ENCODE measurements around the gene ZNF296.

The ZNF296 gene

DNA sequence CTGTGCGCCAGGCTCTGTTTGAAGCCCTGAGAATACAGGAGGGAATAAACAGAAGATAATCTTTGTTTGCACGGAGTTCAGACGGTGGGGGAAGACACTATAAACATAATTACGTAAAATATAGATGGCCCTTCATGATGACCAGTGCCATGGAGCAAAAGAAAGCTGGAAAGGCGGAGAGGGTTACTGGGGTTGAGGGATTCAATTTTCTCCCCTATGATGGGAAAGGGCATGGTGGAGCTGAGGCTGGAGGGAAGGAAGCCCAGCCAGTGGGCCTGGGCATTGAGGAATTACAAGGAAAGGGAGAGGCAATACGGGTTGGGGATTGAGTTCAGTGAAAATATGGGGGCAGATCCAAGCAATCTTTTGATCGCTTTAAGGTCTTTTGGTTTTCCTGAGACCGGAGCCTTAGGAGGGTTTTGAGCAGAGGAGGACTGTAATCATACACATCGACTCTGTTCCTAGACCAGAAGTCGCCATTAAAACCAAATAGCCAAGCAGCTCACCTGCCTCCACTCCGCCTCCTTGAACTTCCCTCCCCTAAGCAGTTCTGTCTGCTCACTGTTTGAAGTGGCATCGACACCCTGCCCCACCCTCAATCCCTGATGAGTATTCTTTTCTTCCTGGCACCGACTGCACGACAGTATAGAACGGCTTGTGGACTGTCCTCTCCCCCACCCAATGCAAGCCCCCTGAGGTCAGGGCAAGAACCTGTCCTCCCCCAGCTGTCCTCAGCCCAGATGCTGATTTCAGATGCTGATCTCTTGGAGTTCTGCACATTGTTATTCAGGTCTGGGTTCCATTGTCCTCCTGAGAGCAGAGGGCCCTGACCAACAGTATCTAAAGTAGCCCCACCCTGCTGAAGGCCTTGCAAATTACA, 813 bp upstream of the ZNF296 start:
- Histone ChIP-seq H3F3A (ENCODE audit: insufficient read depth) (peaks cover 29% of the 10 kb centered on the region), H3K27ac (ENCODE audit: low read depth, low read length) (peak overlapping the region; percentile 96), H3K9me2 (replicated peaks; ENCODE audit: insufficient read depth, low read length) (no peaks in the 10 kb centered on the region), H3K27me3 (ENCODE audit: low read length) (no peaks in the 10 kb centered on the region), H4K20me1 (ENCODE audit: low read depth, low read length) (peaks cover 9% of the 10 kb centered on the region), H3K9me3 (ENCODE audit: insufficient read depth, low read length) (no peaks in the 10 kb centered on the region), H3K4me3 (ENCODE audit: insufficient read depth, low read length, poor library complexity, severe bottlenecking) (peak overlapping the region; percentile 93), H3K79me2 (ENCODE audit: insufficient read depth, low read length) (peaks cover 66% of the 10 kb centered on the region), H3K9ac (ENCODE audit: low read length) (peak overlapping the region; percentile 96), H3K36me3 (ENCODE audit: low read length) (peaks cover 10% of the 10 kb centered on the region; the same call in 1 of the 2 replicates), H2AFZ (ENCODE audit: low read depth, low read length, severe bottlenecking) (no peak overlapping the region), H3K4me2 (ENCODE audit: low read depth, low read length, poor library complexity, severe bottlenecking) (peak overlapping the region; percentile 78)
- no peak for TF ChIP-seq EZH2phosphoT487 (conservative IDR thresholded peaks at IDR 0.05; ENCODE audit: low read length)
- TF ChIP-seq, protein P1, sequence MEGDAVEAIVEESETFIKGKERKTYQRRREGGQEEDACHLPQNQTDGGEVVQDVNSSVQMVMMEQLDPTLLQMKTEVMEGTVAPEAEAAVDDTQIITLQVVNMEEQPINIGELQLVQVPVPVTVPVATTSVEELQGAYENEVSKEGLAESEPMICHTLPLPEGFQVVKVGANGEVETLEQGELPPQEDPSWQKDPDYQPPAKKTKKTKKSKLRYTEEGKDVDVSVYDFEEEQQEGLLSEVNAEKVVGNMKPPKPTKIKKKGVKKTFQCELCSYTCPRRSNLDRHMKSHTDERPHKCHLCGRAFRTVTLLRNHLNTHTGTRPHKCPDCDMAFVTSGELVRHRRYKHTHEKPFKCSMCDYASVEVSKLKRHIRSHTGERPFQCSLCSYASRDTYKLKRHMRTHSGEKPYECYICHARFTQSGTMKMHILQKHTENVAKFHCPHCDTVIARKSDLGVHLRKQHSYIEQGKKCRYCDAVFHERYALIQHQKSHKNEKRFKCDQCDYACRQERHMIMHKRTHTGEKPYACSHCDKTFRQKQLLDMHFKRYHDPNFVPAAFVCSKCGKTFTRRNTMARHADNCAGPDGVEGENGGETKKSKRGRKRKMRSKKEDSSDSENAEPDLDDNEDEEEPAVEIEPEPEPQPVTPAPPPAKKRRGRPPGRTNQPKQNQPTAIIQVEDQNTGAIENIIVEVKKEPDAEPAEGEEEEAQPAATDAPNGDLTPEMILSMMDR (IDR thresholded peaks at IDR 0.05; ENCODE audit: insufficient read depth, low read length, poor library complexity, severe bottlenecking) = no peak

DNA sequence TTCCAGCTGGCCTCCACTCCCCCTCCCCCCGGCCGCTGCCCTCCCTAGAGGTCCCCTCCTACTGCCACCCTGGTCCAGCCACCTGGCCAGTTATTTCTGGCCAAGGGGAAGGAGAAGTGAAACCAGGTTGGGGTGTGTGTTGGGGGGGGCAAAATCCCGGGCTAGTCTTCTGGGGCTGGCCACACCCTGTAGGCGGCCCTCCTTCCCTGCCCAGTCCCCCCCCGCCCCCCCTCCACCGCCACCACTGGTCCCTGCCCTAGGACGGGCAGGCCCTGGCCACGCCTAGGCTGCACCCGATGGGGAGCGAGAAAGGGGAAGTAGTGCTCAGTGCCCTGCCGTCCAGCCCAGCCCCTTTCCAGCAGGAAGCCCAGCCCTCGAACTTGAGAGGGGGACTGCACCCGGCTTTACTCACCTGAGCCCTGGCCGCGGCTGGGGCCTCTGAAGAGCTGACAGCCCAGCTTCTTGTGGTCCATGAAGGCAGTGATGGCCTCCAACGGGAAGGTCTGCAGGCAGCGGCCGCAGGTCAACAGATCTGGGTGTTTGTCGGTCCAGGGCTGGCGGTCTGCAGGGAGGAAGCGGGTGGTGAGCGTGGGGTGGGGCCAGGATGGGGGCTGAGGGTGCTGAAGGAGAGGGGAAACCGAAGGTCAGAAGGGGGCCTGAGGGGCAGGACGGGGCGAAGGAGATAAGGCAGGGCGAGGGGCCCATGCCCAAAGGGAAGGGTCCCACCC, 813 bp downstream of the ZNF296 start:
- no peak overlapping the region for H2AFZ ChIP-seq (ENCODE audit: low read depth, low read length, severe bottlenecking)
- peak overlapping the region; percentile 96 for H3K27ac ChIP-seq (ENCODE audit: low read depth, low read length)
- H3F3A ChIP-seq (ENCODE audit: insufficient read depth) = peaks cover 29% of the 10 kb centered on the region
- H3K9me2 ChIP-seq (replicated peaks; ENCODE audit: insufficient read depth, low read length) = no peaks in the 10 kb centered on the region
- peak overlapping the region; percentile 96 for H3K9ac ChIP-seq (ENCODE audit: low read length)
- no peak for TF ChIP-seq EZH2phosphoT487 (conservative IDR thresholded peaks at IDR 0.05; ENCODE audit: low read length)
- TF ChIP-seq, protein P1 (IDR thresholded peaks at IDR 0.05; ENCODE audit: insufficient read depth, low read length, poor library complexity, severe bottlenecking) = no peak
- H3K4me2 ChIP-seq (ENCODE audit: low read depth, low read length, poor library complexity, severe bottlenecking) = peak overlapping the region; percentile 88
- H4K20me1 ChIP-seq (ENCODE audit: low read depth, low read length) = peaks cover 9% of the 10 kb centered on the region
- no peaks in the 10 kb centered on the region for H3K9me3 ChIP-seq (ENCODE audit: insufficient read depth, low read length)
- no peaks in the 10 kb centered on the region for H3K27me3 ChIP-seq (ENCODE audit: low read length)
- peaks cover 8% of the 10 kb centered on the region; the same call in 1 of the 2 replicates for H3K36me3 ChIP-seq (ENCODE audit: low read length)
- peaks cover 50% of the 10 kb centered on the region for H3K79me2 ChIP-seq (ENCODE audit: insufficient read depth, low read length)
- H3K4me3 ChIP-seq (ENCODE audit: insufficient read depth, low read length, poor library complexity, severe bottlenecking) = peak overlapping the region; percentile 93

DNA sequence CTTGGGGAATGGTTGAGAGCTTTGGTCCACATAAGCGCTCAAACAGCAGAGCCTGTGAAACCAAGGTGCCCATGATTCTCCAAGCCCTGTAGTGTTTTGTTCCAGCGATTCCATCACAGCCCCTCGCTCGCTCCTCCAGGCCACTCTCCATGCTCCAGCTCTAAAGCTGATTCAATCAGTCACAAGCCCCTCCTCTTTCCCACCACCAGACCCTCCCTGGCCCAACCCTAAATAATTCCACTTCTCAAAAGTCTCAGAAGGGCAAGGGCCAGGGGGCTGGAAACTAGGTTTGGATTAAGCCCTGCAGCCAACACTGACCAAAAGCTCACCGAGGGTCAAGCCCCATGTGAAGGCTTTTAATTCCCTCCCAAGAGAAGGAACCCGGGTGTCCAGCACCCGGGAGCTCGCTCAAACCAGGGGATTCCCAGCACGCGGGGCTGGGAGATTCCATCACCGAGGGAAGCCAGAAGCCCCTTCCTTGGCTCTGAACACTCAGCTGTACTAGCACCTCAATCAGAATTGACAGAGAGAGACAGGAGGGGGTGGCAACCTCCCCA, 1.5 kb downstream of the ZNF296 start:
- TF ChIP-seq, protein P1 (IDR thresholded peaks at IDR 0.05; ENCODE audit: insufficient read depth, low read length, poor library complexity, severe bottlenecking) = no peak
- no peak for TF ChIP-seq EZH2phosphoT487 (conservative IDR thresholded peaks at IDR 0.05; ENCODE audit: low read length)
- Histone ChIP-seq H3K79me2 (ENCODE audit: insufficient read depth, low read length) (peaks cover 44% of the 10 kb centered on the region), H3K4me2 (ENCODE audit: low read depth, low read length, poor library complexity, severe bottlenecking) (peak overlapping the region; percentile 88), H3K27ac (ENCODE audit: low read depth, low read length) (peak overlapping the region; percentile 90), H4K20me1 (ENCODE audit: low read depth, low read length) (peaks cover 9% of the 10 kb centered on the region), H3K9ac (ENCODE audit: low read length) (peak overlapping the region; percentile 54), H3K9me3 (ENCODE audit: insufficient read depth, low read length) (no peaks in the 10 kb centered on the region), H3K4me3 (ENCODE audit: insufficient read depth, low read length, poor library complexity, severe bottlenecking) (peak overlapping the region; percentile 57), H3K27me3 (ENCODE audit: low read length) (no peaks in the 10 kb centered on the region), H3F3A (ENCODE audit: insufficient read depth) (peaks cover 29% of the 10 kb centered on the region), H3K9me2 (replicated peaks; ENCODE audit: insufficient read depth, low read length) (no peaks in the 10 kb centered on the region), H3K36me3 (ENCODE audit: low read length) (peaks cover 8% of the 10 kb centered on the region; the same call in 1 of the 2 replicates), H2AFZ (ENCODE audit: low read depth, low read length, severe bottlenecking) (no peak overlapping the region)
